K562 (cell line): ENCODE results near the gene PINK1. TPM values are rescaled to one million over a fixed set of nuclear protein-coding genes. Genes with fewer than 3 reads are reported as not detected.

ENCODE experiments used
- ATAC-seq: fragments of 200-7000 bp; cut with Tn5 transposase; 3 replicates; pipeline ENCODE4 v1.9.1; 2020; ENCODE audit warnings: moderate library complexity
- Bru-seq: library from RNA; stranded (reverse); fragments of 400-500 nt; gene quantifications from one replicate; lab custom pipeline; 2021; lab: Mats Ljungman, UMichigan
- BruChase-seq, 2 experiments: library from RNA; stranded (reverse); fragments of 400-500 nt; gene quantifications; one replicate each; lab custom pipeline; 2021; lab: Mats Ljungman, UMichigan
- BruUV-seq: library from RNA; stranded (reverse); fragments of 400-500 nt; replicated peaks from 2 replicates; lab custom pipeline; 2021; lab: Mats Ljungman, UMichigan
- CTCF ChIA-PET: fragments of 300-600 bp; formaldehyde crosslinking; extraction: SDS; loops from one replicate; lab custom pipeline; 2021; ENCODE audit warnings: low intra/inter-chr PET ratio; lab: Yijun Ruan, JAX
- POLR2A ChIA-PET: fragments of 300-600, 350-650 bp; sonication (Branson Sonifier 250); formaldehyde crosslinking; extraction: SDS; loops from one replicate; lab custom pipeline; 2021; ENCODE audit warnings: antibody characterized with exemption, inconsistent platforms; lab: Yijun Ruan, JAX
- DNase-seq, 4 experiments: peaks; one replicate each; pipeline versions ENCODE4 v3.0.0 to v3.0.0-alpha.2; 2011 to 2018; ENCODE audit warnings: low spot score in 3 of 4, mixed read lengths in 3 of 4; ENCODE audit errors: extremely low read depth in 1 of 4
- FAIRE-seq: peaks from 2 replicates; lab custom pipeline; 2011; peaks lifted over from hg19 to GRCh38; lab: Jason Lieb, UNC
- H2AFZ ChIP-seq: 2 replicates; pipeline ENCODE4 v1.6.0; 2011; ENCODE audit warnings: low read depth, low read length, control low read depth, inconsistent platforms
- H3K27ac ChIP-seq: fragments of 200-600 bp; 3 replicates; pipeline ENCODE4 v1.8.0; 2011; ENCODE audit warnings: low read depth, mild to moderate bottlenecking, control low read depth, inconsistent platforms, low read length, moderate library complexity, mixed read lengths; ENCODE audit errors: extremely low read depth
- H3K27me3 ChIP-seq, 2 experiments: fragments of 300-600 bp in 1 of 2; 2 replicates in 1 of 2; 3 replicates in 1 of 2; pipeline versions ENCODE4 v1.6.0 to v1.8.0; 2011; ENCODE audit warnings: inconsistent platforms in 2 of 2, low read length in 2 of 2, mild to moderate bottlenecking in 1 of 2, mixed read lengths in 1 of 2, moderate library complexity in 1 of 2; ENCODE audit not compliant: control insufficient read depth in 2 of 2, insufficient read depth in 2 of 2
- H3K36me3 ChIP-seq: fragments of 300-600 bp; 3 replicates; pipeline ENCODE4 v1.8.0; 2011; ENCODE audit warnings: mild to moderate bottlenecking, low read length, inconsistent platforms; ENCODE audit not compliant: control insufficient read depth, insufficient read depth
- H3K4me1 ChIP-seq, 2 experiments: fragments of 200-600 bp in 1 of 2; replicated peaks in 1 of 2; 2 replicates in 1 of 2; 3 replicates in 1 of 2; pipeline versions ENCODE4 v1.5.1 to v1.8.0; 2011; ENCODE audit warnings: inconsistent platforms in 2 of 2, low read length in 2 of 2, mild to moderate bottlenecking in 1 of 2, mixed read lengths in 1 of 2, moderate library complexity in 1 of 2; ENCODE audit not compliant: control insufficient read depth in 2 of 2, insufficient read depth in 2 of 2
- H3K4me2 ChIP-seq: 2 replicates; pipeline ENCODE4 v1.6.1; 2011; ENCODE audit warnings: low read length, control low read depth, inconsistent platforms, mixed read lengths; ENCODE audit not compliant: insufficient read depth
- H3K4me3 ChIP-seq: fragments of 200-600 bp; sonication (generic), shearing (Covaris generic); 2 replicates; pipeline ENCODE4 v1.5.1; 2016; ENCODE audit warnings: control low read depth, inconsistent platforms
- H3K79me2 ChIP-seq: fragments of 200-600 bp; 3 replicates; pipeline ENCODE4 v1.8.0; 2011; ENCODE audit warnings: low read length, inconsistent platforms; ENCODE audit not compliant: control insufficient read depth, insufficient read depth
- H3K9ac ChIP-seq, 2 experiments: 2 replicates each; pipeline versions ENCODE4 v1.6.0 to v1.6.1; 2011; ENCODE audit warnings: low read depth in 2 of 2, low read length in 2 of 2, control low read depth in 1 of 2, inconsistent platforms in 1 of 2, mild to moderate bottlenecking in 1 of 2, mixed read lengths in 1 of 2; ENCODE audit not compliant: insufficient read depth in 1 of 2
- H3K9me1 ChIP-seq: one replicate; pipeline ENCODE4 v1.6.0; 2011; ENCODE audit warnings: inconsistent platforms, mild to moderate bottlenecking, low read length, moderate library complexity; ENCODE audit not compliant: control insufficient read depth, insufficient read depth
- H3K9me3 ChIP-seq: replicated peaks from 2 replicates; pipeline ENCODE4 v1.5.1; 2011; ENCODE audit warnings: low read depth, low read length, inconsistent platforms; ENCODE audit not compliant: control insufficient read depth, insufficient read depth
- H4K20me1 ChIP-seq: replicated peaks from 2 replicates; pipeline ENCODE4 v1.6.1; 2011; ENCODE audit warnings: low read length, inconsistent platforms, mixed read lengths; ENCODE audit not compliant: control insufficient read depth, insufficient read depth
- ARHGAP35 ChIP-seq: fragments of 450-650 bp; IDR thresholded peaks from 2 replicates; pipeline ENCODE4 v1.6.1; 2018; ENCODE audit not compliant: partially characterized antibody
- CBFA2T2 ChIP-seq: fragments of 450-650 bp; conservative IDR thresholded peaks from 2 replicates; pipeline ENCODE4 v1.6.1; 2017; ENCODE audit warnings: mild to moderate bottlenecking
- CSDE1 ChIP-seq, 2 experiments: fragments of 450-650 bp; IDR thresholded peaks; 2 replicates each; pipeline ENCODE4 v1.6.1; 2016; ENCODE audit warnings: mild to moderate bottlenecking in 1 of 2
- DIDO1 ChIP-seq: fragments of 450-650 bp; IDR thresholded peaks from 2 replicates; pipeline ENCODE4 v1.6.1; 2016; ENCODE audit warnings: low read depth, missing biosample characterization, missing genetic modification characterization
- E2F4 ChIP-seq: sonication (generic); formaldehyde crosslinking; IDR thresholded peaks from 2 replicates; pipeline ENCODE4 v1.8.0; 2022; ENCODE audit warnings: mild to moderate bottlenecking, low read depth, missing genetic modification reagents
- ETV6 ChIP-seq, 3 experiments: fragments of 150-350 bp in 1 of 3; sonication (generic) in 1 of 3; formaldehyde crosslinking in 1 of 3; IDR thresholded peaks; 2 replicates each; pipeline versions ENCODE4 v1.6.1 to v1.8.0; 2014 to 2022; ENCODE audit warnings: borderline replicate concordance in 2 of 3, low read depth in 2 of 3, antibody characterized with exemption in 1 of 3, low read length in 1 of 3, mild to moderate bottlenecking in 1 of 3, missing genetic modification reagents in 1 of 3
- HCFC1 ChIP-seq: IDR thresholded peaks from 2 replicates; pipeline ENCODE4 v1.6.1; 2012; ENCODE audit warnings: low read depth, low read length, improper control_type of control experiment
- KAT2B ChIP-seq: IDR thresholded peaks from one replicate; pipeline ENCODE4 v1.6.1; 2012; ENCODE audit warnings: low read depth, mild to moderate bottlenecking, control low read depth, inconsistent platforms, low read length, moderate library complexity
- KDM1A ChIP-seq, 2 experiments: fragments of 450-650 bp; IDR thresholded peaks; 2 replicates each; pipeline ENCODE4 v1.6.1; 2016; ENCODE audit warnings: mild to moderate bottlenecking in 2 of 2
- KDM5B ChIP-seq: fragments of 200-600 bp; sonication (generic); IDR thresholded peaks from 2 replicates; pipeline ENCODE4 v1.6.1; 2012; ENCODE audit warnings: low read depth, mild to moderate bottlenecking, moderate library complexity, low read length, control low read depth, inconsistent platforms; ENCODE audit not compliant: insufficient replicate concordance
- MIER1 ChIP-seq: fragments of 450-650 bp; IDR thresholded peaks from 2 replicates; pipeline ENCODE4 v1.6.1; 2016; ENCODE audit warnings: antibody characterized with exemption, mild to moderate bottlenecking, low read depth
- ZNF41 ChIP-seq: fragments of 250-450 bp; sonication (Bioruptor Pico); conservative IDR thresholded peaks from 2 replicates; pipeline ENCODE4 v1.4.0; 2020; ENCODE audit warnings: mild to moderate bottlenecking
- ZNF589 ChIP-seq: fragments of 200-800 bp; sonication (Bioruptor generic); IDR thresholded peaks from 2 replicates; pipeline ENCODE4 v1.6.1; 2016; ENCODE audit warnings: low read depth, missing genetic modification characterization, missing compliant biosample characterization
- WGBS: fragments of 100-300 bp; shearing (Covaris generic); methylation state at CpG from one replicate; pipeline ENCODE4 v1.1.6; 2016; ENCODE audit warnings: low coverage, mixed read lengths; ENCODE audit not compliant: insufficient coverage; ENCODE audit errors: missing lambda C conversion rate; 5-methylcytosine and 5-hydroxymethylcytosine counted together
- in situ Hi-C: fragments of 300-500 bp; cut with MboI; formaldehyde crosslinking; loops from 4 replicates; pipeline ENCODE4 v1.15.0; 2018; ENCODE audit warnings: inconsistent platforms, mixed read lengths
- intact Hi-C: fragments of 100-400 bp; cut with micrococcal nuclease; formaldehyde crosslinking; loops from 2 replicates; pipeline ENCODE4 v1.14.2; 2022
- long read RNA-seq, 3 experiments: library from polyadenylated mRNA in 2 of 3; library from RNA in 1 of 3; unstranded in 2 of 3; stranded (forward) in 1 of 3; transcript quantifications; one replicate each; pipeline ENCODE4 v2.0.0, GENCODE V29; 2019 to 2022
- polyA minus RNA-seq, 3 experiments: library from RNA; depleted of rRNA, polyadenylated mRNA; stranded (reverse); fragments of >200 nt; gene quantifications; 2 replicates each; pipeline ENCODE4 v1.2.3, GENCODE V29; 2011
- polyA plus RNA-seq, 8 experiments: library from polyadenylated mRNA; depleted of rRNA in 4 of 8; stranded (reverse) in 5 of 8; unstranded in 3 of 8; fragments of >200 nt; fragmentation: Nextera tagmentation in 2 of 8; fragmentation: Illumina TruSeq in 1 of 8; extraction: Ambion mirVana in 2 of 8; extraction: Trizol in 1 of 8; gene quantifications; 2 replicates each; pipeline versions ENCODE4 v1.2.1 to v1.2.3, GENCODE V29; 2011 to 2014; ENCODE audit warnings: inconsistent platforms in 1 of 8, missing spikeins in 1 of 8
- total RNA-seq, 7 experiments: library from RNA; depleted of rRNA in 6 of 7; stranded (reverse); fragments of >200 nt in 6 of 7; fragmentation: Illumina TruSeq in 2 of 7; extraction: Trizol in 2 of 7; gene quantifications; 2 replicates each; pipeline versions ENCODE4 v1.2.1 to v1.2.3, GENCODE V29; 2011 to 2021; ENCODE audit warnings: low replicate concordance in 1 of 7

The PINK1 gene
- total RNA-seq (2011; cell fraction: chromatin; rRNA removed; ENCODE audit: low replicate concordance): 7.4 and 10.6 TPM in 2 replicates
- 5.8 and 8.2 TPM in 2 replicates for total RNA-seq (2011; cell fraction: nucleolus; rRNA removed)
- total RNA-seq (2011; cell fraction: nucleoplasm; rRNA removed): 7.4 and 8.1 TPM in 2 replicates
- total RNA-seq (2014; rRNA removed) (11.3 and 12.9 TPM in 2 replicates), total RNA-seq (2014; rRNA removed; fragmentation: Illumina TruSeq; extraction: Trizol) (5.7 and 6.2 TPM in 2 replicates), total RNA-seq (2015; rRNA removed; fragmentation: Illumina TruSeq; extraction: Trizol) (5.9 and 6.5 TPM in 2 replicates), total RNA-seq (2021) (9.3 and 9.5 TPM in 2 replicates), polyA plus RNA-seq (2011; rRNA removed) (6.8 and 9.3 TPM in 2 replicates), polyA plus RNA-seq (2014; fragmentation: Illumina TruSeq; extraction: Trizol) (7.6 and 9.9 TPM in 2 replicates), polyA plus RNA-seq (2014; fragmentation: Nextera tagmentation; extraction: Ambion mirVana) (1 to 10 TPM; 1.5 to 2.2 TPM), polyA plus RNA-seq (2014; rRNA removed) (10.2 and 10.5 TPM in 2 replicates), polyA minus RNA-seq (2011; rRNA and poly(A)+ RNA removed) (4.9 TPM in 2 replicates), Bru-seq, nascent RNA (percentile 47 among the genes with signal in this experiment), BruChase-seq, experiment 1, labeled RNA remaining after a 2-hour chase (percentile 46 among the genes with signal in this experiment), BruChase-seq, experiment 2, labeled RNA remaining after a 6-hour chase (percentile 47 among the genes with signal in this experiment)
- 8.0 and 11.3 TPM in 2 replicates for polyA plus RNA-seq (2011; cell fraction: cytosol; rRNA removed)
- 5.3 and 5.6 TPM in 2 replicates for polyA plus RNA-seq (2011; cell fraction: nucleus; rRNA removed)
- 9.1 and 27.2 TPM in 2 replicates for polyA plus RNA-seq (2012)
- 3.1 and 4.2 TPM in 2 replicates for polyA minus RNA-seq (2011; cell fraction: cytosol; rRNA and poly(A)+ RNA removed)
- 1.5 and 2.2 TPM in 2 replicates for polyA minus RNA-seq (2011; cell fraction: nucleus; rRNA and poly(A)+ RNA removed)
- long read RNA-seq, experiment 1, transcript PINK1-201 (8 exons, 2,660 nt): major isoform, 50 of 91 reads
- long read RNA-seq, experiment 1, partial matches to known transcripts: 20 of 91 reads
- long read RNA-seq, experiment 1, other reads (novel, unspliced or antisense): 21 of 91 reads
- long read RNA-seq, experiment 2, transcript PINK1-201 (8 exons, 2,660 nt): major isoform, 5 of 9 reads
- long read RNA-seq, experiment 2, partial matches to known transcripts: 2 of 9 reads
- long read RNA-seq, experiment 2, other reads (novel, unspliced or antisense): 1 of 9 reads
- long read RNA-seq, experiment 3, partial matches to known transcripts: 1 of 2 reads
- long read RNA-seq, experiment 3, other reads (novel, unspliced or antisense): 1 of 2 reads

- 0 out of 2 replicates have a peak, but pooled peaks cover 7% of the 10 kb centered on the region for H4K20me1 ChIP-seq
- intact Hi-C loops: loop anchor here (1.0 kb wide), 1 partner anchor 58 kb away; no protein-coding TSS in a partner anchor
- H3K9me1 ChIP-seq: no peaks in the 10 kb centered on the region
- no peaks in the 10 kb centered on the region for H3K9me3 ChIP-seq
- H3K9ac ChIP-seq: peak within 1 kb of the TSS; percentile 71 to 88
- in situ Hi-C loops: no loop called here
- H3K27ac ChIP-seq: peak within 1 kb of the TSS; percentile 74
- H3K4me1 ChIP-seq: peaks cover 12% of the 10 kb centered on the region in 2 experiments; a peak in 4 of 5 replicates
- peak within 1 kb of the TSS; percentile 96 for H3K4me3 ChIP-seq
- no peaks in the 10 kb centered on the region for H3K36me3 ChIP-seq
- ChIA-PET POLR2A (interaction anchor here (0.6 to 1.3 kb wide), 11 partner anchors 9 to 1972 kb away, joined by 3 to 5 read pairs (median 3); partner anchors contain the start of gene MUL1), CTCF (interaction anchor here (0.6 to 2.0 kb wide), 5 partner anchors 58 to 637 kb away, joined by 3 to 14 read pairs (median 3); no protein-coding TSS in a partner anchor)
- peak within 1 kb of the TSS; percentile 85 for H3K4me2 ChIP-seq
- WGBS: under 1% methylated on average over 89 of the region's 93 CpGs
- ATAC-seq: peak; percentile 95
- peak within 1 kb of the TSS; percentile 98 for H2AFZ ChIP-seq
- BruUV-seq: no TSS peak
- peak; percentile 70 for FAIRE-seq
- H3K27me3 ChIP-seq: no peaks in the 10 kb centered on the region
- no peaks in the 10 kb centered on the region for H3K79me2 ChIP-seq
- DNase-seq: peak; percentile 90 to 96 (median 95)
- TF ChIP-seq ARHGAP35: no peak
- TF ChIP-seq ZNF589 (CRISPR knock-in tag): no peak
- TF ChIP-seq KDM1A (IDR thresholded peaks at IDR 0.05): no peak
- no peak for TF ChIP-seq KAT2B
- no peak for TF ChIP-seq CSDE1 (IDR thresholded peaks at IDR 0.05)
- no peak for TF ChIP-seq DIDO1 (tag)
- peak; percentile 49 for TF ChIP-seq KDM5B
- TF ChIP-seq ETV6 (IDR thresholded peaks at IDR 0.05; ENCODE audit: borderline replicate concordance in 1 of 2, low read depth in 2 of 2, low read length in 1 of 2): no peak
- no peak for TF ChIP-seq ETV6 (CRISPR knock-in tag; IDR thresholded peaks at IDR 0.05; ENCODE audit: borderline replicate concordance)
- TF ChIP-seq CBFA2T2: no peak
- peak; percentile 54 for TF ChIP-seq HCFC1
- no peak for TF ChIP-seq E2F4
- TF ChIP-seq ZNF41 (CRISPR knock-in tag): no peak
- no peak for TF ChIP-seq MIER1
Observed at GRCh38 chr1:20633190-20634064, at the start of gene PINK1. Gene PINK1, plus strand, starts transcription at chr1:20633458. Its CDS starts 91 bp downstream, at chr1:20633549.
